ENCODE measurements around the gene CASD1. TPM values are rescaled to one million over a fixed set of nuclear protein-coding genes. Genes with fewer than 3 reads are reported as not detected.

CASD1 gene
- total and polyA plus RNA-seq, 10 of the 15 experiments (the other 5 are each of a cell fraction or from before 2014, with no cell fraction given), result 4.0 to 18.6 (median 10.7) TPM

DNA sequence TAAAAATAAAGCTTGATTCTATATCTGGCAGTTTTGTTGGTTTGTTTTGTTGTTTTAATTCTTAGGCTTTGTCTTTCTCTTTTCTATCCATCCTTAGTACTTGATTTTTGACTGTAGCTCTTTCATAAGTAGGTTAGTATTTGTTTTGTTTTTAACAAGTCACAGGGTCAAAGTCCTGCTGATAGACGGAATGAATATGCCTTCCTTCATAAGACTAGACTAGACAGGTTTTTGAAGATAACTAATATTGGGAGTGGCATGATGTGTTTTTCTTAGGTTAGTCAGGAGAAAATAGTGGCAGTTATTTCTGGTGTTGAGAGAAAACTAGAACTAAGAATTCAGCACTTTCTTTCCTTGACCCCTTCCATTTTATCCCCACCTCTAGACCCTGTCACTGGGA lies 50.4 kb downstream of the CASD1 start:
- Histone ChIP-seq H3K4me1 (ENCODE audit: control insufficient read depth, insufficient read depth, low read length) (no peaks in the 10 kb centered on the region; the same call in 1 of the 2 replicates), H3K4me2 (ENCODE audit: control insufficient read depth, insufficient read depth) (no peak overlapping the region), H4K20me1 (ENCODE audit: control insufficient read depth, insufficient read depth) (no peaks in the 10 kb centered on the region), H3K79me2 (ENCODE audit: control insufficient read depth, insufficient read depth, low read length) (no peaks in the 10 kb centered on the region), H3K9ac (ENCODE audit: control insufficient read depth, insufficient read depth, low read length) (no peak overlapping the region), H3K27me3 (replicated peaks in 1 of 2; ENCODE audit: control insufficient read depth in 2 of 2, insufficient read depth in 2 of 2, low read length in 1 of 2) (no peaks in the 10 kb centered on the region), H3K9me3 (replicated peaks; ENCODE audit: control insufficient read depth, insufficient read depth, low read length) (no peaks in the 10 kb centered on the region), H3K36me3 (ENCODE audit: control insufficient read depth in 2 of 2, insufficient read depth in 2 of 2, low read length in 1 of 2) (no peaks in the 10 kb centered on the region; a peak in 2 of 4 replicates), H3K4me3 (no peak overlapping the region), H3K27ac (ENCODE audit: control insufficient read depth, insufficient read depth) (no peak overlapping the region), H2AFZ (ENCODE audit: control insufficient read depth, low read depth, low read length) (no peak overlapping the region)
- intact Hi-C loops (cut with micrococcal nuclease; ENCODE audit: unreplicated experiment) (no loop called here), in situ Hi-C loops (cut with MboI) (no loop called here)
- ChIA-PET SMC1A (ENCODE audit: uncharacterized antibody, unreplicated experiment) (interaction anchor here (1.4 kb wide), 2 partner anchors 13 to 16 kb away, joined by 3 to 4 read pairs; no protein-coding TSS in a partner anchor), POLR2A (no interaction called here), RAD21 (ENCODE audit: unreplicated experiment) (interaction anchor here (1.1 to 1.3 kb wide), 2 partner anchors 14 to 96 kb away, joined by 3 read pairs; partner anchors contain the start of gene SGCE), CTCF (no interaction called here)
- WGBS (ENCODE audit: insufficient coverage, insufficient replicate concordance, low lambda C conversion rate, missing lambda C conversion rate), result 95% methylated on average over 1 of the region's 1 CpG
- FAIRE-seq, result no peak
- no TSS peak for BruUV-seq (replicated peaks)
- no peak for DNase-seq (ENCODE audit: low read depth, low spot score)
- no peak for ATAC-seq
- TF ChIP-seq NR2F1 (conservative IDR thresholded peaks at IDR 0.05) (no peak), KDM1A (IDR thresholded peaks at IDR 0.05; ENCODE audit: borderline replicate concordance) (no peak), MEF2B (IDR thresholded peaks at IDR 0.05; ENCODE audit: partially characterized antibody, poor library complexity, severe bottlenecking) (no peak), WRNIP1 (IDR thresholded peaks at IDR 0.05; ENCODE audit: borderline replicate concordance, low read depth, low read length) (no peak), SUZ12 (IDR thresholded peaks at IDR 0.05; ENCODE audit: unreplicated experiment) (no peak), TCF3 (IDR thresholded peaks at IDR 0.05; ENCODE audit: borderline replicate concordance, insufficient read depth, low read depth, low read length) (no peak), RELA (IDR thresholded peaks at IDR 0.05; ENCODE audit: borderline replicate concordance, partially characterized antibody) (no peak), MTA2 (IDR thresholded peaks at IDR 0.05; ENCODE audit: low read depth) (no peak), BHLHE40 (IDR thresholded peaks at IDR 0.05; ENCODE audit: borderline replicate concordance in 1 of 2, low read depth in 2 of 2, low read length in 1 of 2) (no peak), SMAD1 (IDR thresholded peaks at IDR 0.05; ENCODE audit: low read depth, partially characterized antibody) (no peak), CREM (IDR thresholded peaks at IDR 0.05; ENCODE audit: low read depth) (no peak)
- TF ChIP-seq, protein P1, sequence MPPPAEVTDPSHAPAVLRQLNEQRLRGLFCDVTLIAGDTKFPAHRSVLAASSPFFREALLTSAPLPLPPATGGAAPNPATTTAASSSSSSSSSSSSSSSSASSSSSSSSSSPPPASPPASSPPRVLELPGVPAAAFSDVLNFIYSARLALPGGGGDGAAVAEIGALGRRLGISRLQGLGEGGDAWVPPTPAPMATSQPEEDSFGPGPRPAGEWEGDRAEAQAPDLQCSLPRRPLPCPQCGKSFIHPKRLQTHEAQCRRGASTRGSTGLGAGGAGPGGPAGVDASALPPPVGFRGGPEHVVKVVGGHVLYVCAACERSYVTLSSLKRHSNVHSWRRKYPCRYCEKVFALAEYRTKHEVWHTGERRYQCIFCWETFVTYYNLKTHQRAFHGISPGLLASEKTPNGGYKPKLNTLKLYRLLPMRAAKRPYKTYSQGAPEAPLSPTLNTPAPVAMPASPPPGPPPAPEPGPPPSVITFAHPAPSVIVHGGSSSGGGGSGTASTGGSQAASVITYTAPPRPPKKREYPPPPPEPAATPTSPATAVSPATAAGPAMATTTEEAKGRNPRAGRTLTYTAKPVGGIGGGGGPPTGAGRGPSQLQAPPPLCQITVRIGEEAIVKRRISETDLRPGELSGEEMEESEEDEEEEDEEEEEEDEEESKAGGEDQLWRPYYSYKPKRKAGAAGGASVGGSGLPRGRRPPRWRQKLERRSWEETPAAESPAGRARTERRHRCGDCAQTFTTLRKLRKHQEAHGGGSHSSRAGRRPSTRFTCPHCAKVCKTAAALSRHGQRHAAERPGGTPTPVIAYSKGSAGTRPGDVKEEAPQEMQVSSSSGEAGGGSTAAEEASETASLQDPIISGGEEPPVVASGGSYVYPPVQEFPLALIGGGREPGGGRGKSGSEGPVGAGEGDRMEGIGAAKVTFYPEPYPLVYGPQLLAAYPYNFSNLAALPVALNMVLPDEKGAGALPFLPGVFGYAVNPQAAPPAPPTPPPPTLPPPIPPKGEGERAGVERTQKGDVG (CRISPR knock-in tag; IDR thresholded peaks at IDR 0.05), result no peak
- TF ChIP-seq, protein P2, sequence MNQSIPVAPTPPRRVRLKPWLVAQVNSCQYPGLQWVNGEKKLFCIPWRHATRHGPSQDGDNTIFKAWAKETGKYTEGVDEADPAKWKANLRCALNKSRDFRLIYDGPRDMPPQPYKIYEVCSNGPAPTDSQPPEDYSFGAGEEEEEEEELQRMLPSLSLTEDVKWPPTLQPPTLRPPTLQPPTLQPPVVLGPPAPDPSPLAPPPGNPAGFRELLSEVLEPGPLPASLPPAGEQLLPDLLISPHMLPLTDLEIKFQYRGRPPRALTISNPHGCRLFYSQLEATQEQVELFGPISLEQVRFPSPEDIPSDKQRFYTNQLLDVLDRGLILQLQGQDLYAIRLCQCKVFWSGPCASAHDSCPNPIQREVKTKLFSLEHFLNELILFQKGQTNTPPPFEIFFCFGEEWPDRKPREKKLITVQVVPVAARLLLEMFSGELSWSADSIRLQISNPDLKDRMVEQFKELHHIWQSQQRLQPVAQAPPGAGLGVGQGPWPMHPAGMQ (IDR thresholded peaks at IDR 0.05; ENCODE audit: borderline replicate concordance), result no peak
- TF ChIP-seq, protein P3, sequence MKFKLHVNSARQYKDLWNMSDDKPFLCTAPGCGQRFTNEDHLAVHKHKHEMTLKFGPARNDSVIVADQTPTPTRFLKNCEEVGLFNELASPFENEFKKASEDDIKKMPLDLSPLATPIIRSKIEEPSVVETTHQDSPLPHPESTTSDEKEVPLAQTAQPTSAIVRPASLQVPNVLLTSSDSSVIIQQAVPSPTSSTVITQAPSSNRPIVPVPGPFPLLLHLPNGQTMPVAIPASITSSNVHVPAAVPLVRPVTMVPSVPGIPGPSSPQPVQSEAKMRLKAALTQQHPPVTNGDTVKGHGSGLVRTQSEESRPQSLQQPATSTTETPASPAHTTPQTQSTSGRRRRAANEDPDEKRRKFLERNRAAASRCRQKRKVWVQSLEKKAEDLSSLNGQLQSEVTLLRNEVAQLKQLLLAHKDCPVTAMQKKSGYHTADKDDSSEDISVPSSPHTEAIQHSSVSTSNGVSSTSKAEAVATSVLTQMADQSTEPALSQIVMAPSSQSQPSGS (IDR thresholded peaks at IDR 0.05; ENCODE audit: low read length), result no peak
- TF ChIP-seq, protein P4, sequence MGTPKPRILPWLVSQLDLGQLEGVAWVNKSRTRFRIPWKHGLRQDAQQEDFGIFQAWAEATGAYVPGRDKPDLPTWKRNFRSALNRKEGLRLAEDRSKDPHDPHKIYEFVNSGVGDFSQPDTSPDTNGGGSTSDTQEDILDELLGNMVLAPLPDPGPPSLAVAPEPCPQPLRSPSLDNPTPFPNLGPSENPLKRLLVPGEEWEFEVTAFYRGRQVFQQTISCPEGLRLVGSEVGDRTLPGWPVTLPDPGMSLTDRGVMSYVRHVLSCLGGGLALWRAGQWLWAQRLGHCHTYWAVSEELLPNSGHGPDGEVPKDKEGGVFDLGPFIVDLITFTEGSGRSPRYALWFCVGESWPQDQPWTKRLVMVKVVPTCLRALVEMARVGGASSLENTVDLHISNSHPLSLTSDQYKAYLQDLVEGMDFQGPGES (IDR thresholded peaks at IDR 0.05), result no peak
- TF ChIP-seq, protein P5, sequence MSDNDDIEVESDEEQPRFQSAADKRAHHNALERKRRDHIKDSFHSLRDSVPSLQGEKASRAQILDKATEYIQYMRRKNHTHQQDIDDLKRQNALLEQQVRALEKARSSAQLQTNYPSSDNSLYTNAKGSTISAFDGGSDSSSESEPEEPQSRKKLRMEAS (IDR thresholded peaks at IDR 0.05; ENCODE audit: low read depth, low read length), result no peak

All from GM12878 (cell line).